ENCODE data around the gene ROPN1B. TPM values are rescaled to one million over a fixed set of nuclear protein-coding genes. Genes with fewer than 3 reads are reported as not detected.

The ROPN1B gene
- total RNA-seq, 1 experiment from 2014 or later = not detected

GRCh38 chr3:126013751-126014156 is 44.8 kb downstream of the ROPN1B start:
- H3K4me3 ChIP-seq (ENCODE audit: low read depth, low read length) = no peak overlapping the region
- Mint-ChIP-seq H3K27me3 (ENCODE audit: insufficient read depth, unreplicated experiment) (no peaks in the 10 kb centered on the region), H3K9me3 (ENCODE audit: unreplicated experiment) (no peaks in the 10 kb centered on the region), H3K4me3 (ENCODE audit: unreplicated experiment) (no peak overlapping the region), H3K36me3 (ENCODE audit: insufficient read depth, unreplicated experiment) (peaks cover 7% of the 10 kb centered on the region), H3K27ac (ENCODE audit: unreplicated experiment) (no peak overlapping the region), H3K4me1 (ENCODE audit: low read depth, unreplicated experiment) (no peaks in the 10 kb centered on the region)
- H3K36me3 ChIP-seq (ENCODE audit: control insufficient read depth, insufficient read depth, low read length) = no peaks in the 10 kb centered on the region
- TF ChIP-seq, protein P1, sequence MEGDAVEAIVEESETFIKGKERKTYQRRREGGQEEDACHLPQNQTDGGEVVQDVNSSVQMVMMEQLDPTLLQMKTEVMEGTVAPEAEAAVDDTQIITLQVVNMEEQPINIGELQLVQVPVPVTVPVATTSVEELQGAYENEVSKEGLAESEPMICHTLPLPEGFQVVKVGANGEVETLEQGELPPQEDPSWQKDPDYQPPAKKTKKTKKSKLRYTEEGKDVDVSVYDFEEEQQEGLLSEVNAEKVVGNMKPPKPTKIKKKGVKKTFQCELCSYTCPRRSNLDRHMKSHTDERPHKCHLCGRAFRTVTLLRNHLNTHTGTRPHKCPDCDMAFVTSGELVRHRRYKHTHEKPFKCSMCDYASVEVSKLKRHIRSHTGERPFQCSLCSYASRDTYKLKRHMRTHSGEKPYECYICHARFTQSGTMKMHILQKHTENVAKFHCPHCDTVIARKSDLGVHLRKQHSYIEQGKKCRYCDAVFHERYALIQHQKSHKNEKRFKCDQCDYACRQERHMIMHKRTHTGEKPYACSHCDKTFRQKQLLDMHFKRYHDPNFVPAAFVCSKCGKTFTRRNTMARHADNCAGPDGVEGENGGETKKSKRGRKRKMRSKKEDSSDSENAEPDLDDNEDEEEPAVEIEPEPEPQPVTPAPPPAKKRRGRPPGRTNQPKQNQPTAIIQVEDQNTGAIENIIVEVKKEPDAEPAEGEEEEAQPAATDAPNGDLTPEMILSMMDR (IDR thresholded peaks at IDR 0.05; ENCODE audit: insufficient read depth in 1 of 2, low read depth in 1 of 2, low read length in 1 of 2, severe bottlenecking in 1 of 2, unreplicated experiment in 1 of 2) = no peak
- H3K9me3 ChIP-seq = no peaks in the 10 kb centered on the region
- no TSS peak for BruUV-seq (replicated peaks)
- POLR2A ChIA-PET = interaction anchor here (0.6 kb wide), 1 partner anchor 83 kb away, joined by 3 read pairs; no protein-coding TSS in a partner anchor
- DNase-seq = no peak
- H3K4me1 ChIP-seq = no peaks in the 10 kb centered on the region
- CTCF ChIA-PET = no interaction called here
- H3K27me3 ChIP-seq (replicated peaks; ENCODE audit: control insufficient read depth, insufficient read depth, low read length) = no peaks in the 10 kb centered on the region
- intact Hi-C loops (cut with micrococcal nuclease; ENCODE audit: unreplicated experiment) = no loop called here

DNA sequence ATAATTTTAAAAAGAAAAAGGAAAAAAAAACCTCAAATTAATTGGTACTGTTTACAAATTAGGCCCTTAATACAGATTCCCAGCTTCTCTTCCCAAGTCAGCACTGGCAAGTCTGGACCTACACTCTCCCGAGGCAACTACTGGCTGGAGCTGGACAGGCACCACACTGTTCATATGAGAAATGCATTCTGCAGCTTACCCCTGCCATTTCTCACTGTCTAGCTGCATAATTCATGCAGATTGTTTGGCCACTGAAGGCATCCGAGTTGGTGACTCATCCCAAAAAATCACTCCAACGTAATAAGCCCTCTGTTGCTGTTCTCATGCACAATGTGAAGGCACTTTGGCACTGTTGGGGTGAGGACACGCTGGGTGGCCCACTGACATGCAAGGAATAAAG is 45.3 kb downstream of the ROPN1B start:
- Mint-ChIP-seq H3K9me3 (ENCODE audit: unreplicated experiment) (no peaks in the 10 kb centered on the region), H3K27ac (ENCODE audit: unreplicated experiment) (no peak overlapping the region), H3K27me3 (ENCODE audit: insufficient read depth, unreplicated experiment) (no peaks in the 10 kb centered on the region), H3K4me3 (ENCODE audit: unreplicated experiment) (no peak overlapping the region), H3K4me1 (ENCODE audit: low read depth, unreplicated experiment) (no peaks in the 10 kb centered on the region), H3K36me3 (ENCODE audit: insufficient read depth, unreplicated experiment) (peaks cover 7% of the 10 kb centered on the region)
- TF ChIP-seq, protein P1 (IDR thresholded peaks at IDR 0.05; ENCODE audit: insufficient read depth in 1 of 2, low read depth in 1 of 2, low read length in 1 of 2, severe bottlenecking in 1 of 2, unreplicated experiment in 1 of 2) = no peak
- DNase-seq = no peak
- Histone ChIP-seq H3K27me3 (replicated peaks; ENCODE audit: control insufficient read depth, insufficient read depth, low read length) (no peaks in the 10 kb centered on the region), H3K9me3 (no peaks in the 10 kb centered on the region), H3K36me3 (ENCODE audit: control insufficient read depth, insufficient read depth, low read length) (no peaks in the 10 kb centered on the region), H3K4me3 (ENCODE audit: low read depth, low read length) (no peak overlapping the region), H3K4me1 (no peaks in the 10 kb centered on the region)
- intact Hi-C loops (cut with micrococcal nuclease; ENCODE audit: unreplicated experiment) = no loop called here
- CTCF ChIA-PET = no interaction called here
- BruUV-seq (replicated peaks) = no TSS peak
- POLR2A ChIA-PET = interaction anchor here (0.6 kb wide), 1 partner anchor 83 kb away, joined by 3 read pairs; no protein-coding TSS in a partner anchor

GRCh38 chr3:126015075-126015474 is 46.1 kb downstream of the ROPN1B start:
- no peaks in the 10 kb centered on the region for H3K9me3 Mint-ChIP-seq (ENCODE audit: unreplicated experiment)
- no peak for DNase-seq
- no peaks in the 10 kb centered on the region for H3K27me3 Mint-ChIP-seq (ENCODE audit: insufficient read depth, unreplicated experiment)
- no peaks in the 10 kb centered on the region for H3K9me3 ChIP-seq
- ChIA-PET CTCF (no interaction called here), POLR2A (no interaction called here)
- H3K27ac Mint-ChIP-seq (ENCODE audit: unreplicated experiment) = no peak overlapping the region
- TF ChIP-seq, protein P1 (IDR thresholded peaks at IDR 0.05; ENCODE audit: insufficient read depth in 1 of 2, low read depth in 1 of 2, low read length in 1 of 2, severe bottlenecking in 1 of 2, unreplicated experiment in 1 of 2) = no peak
- no peaks in the 10 kb centered on the region for H3K4me1 ChIP-seq
- intact Hi-C loops (cut with micrococcal nuclease; ENCODE audit: unreplicated experiment) = no loop called here
- no TSS peak for BruUV-seq (replicated peaks)
- no peak overlapping the region for H3K4me3 ChIP-seq (ENCODE audit: low read depth, low read length)
- no peaks in the 10 kb centered on the region for H3K4me1 Mint-ChIP-seq (ENCODE audit: low read depth, unreplicated experiment)
- H3K4me3 Mint-ChIP-seq (ENCODE audit: unreplicated experiment) = no peak overlapping the region
- H3K36me3 Mint-ChIP-seq (ENCODE audit: insufficient read depth, unreplicated experiment) = peaks cover 7% of the 10 kb centered on the region
- no peaks in the 10 kb centered on the region; the same call in 1 of the 2 replicates for H3K36me3 ChIP-seq (ENCODE audit: control insufficient read depth, insufficient read depth, low read length)
- H3K27me3 ChIP-seq (replicated peaks; ENCODE audit: control insufficient read depth, insufficient read depth, low read length) = no peaks in the 10 kb centered on the region

All from Caco-2 (cell line).